Measurements from ENCODE around the gene NPPC.

GRCh38 chr2:231936491-231936890 is 10.3 kb upstream of the NPPC start:
- TF ChIP-seq CTCF (IDR thresholded peaks at IDR 0.05) = no peak
- no peak for TF ChIP-seq POLR2A (IDR thresholded peaks at IDR 0.05)
- no peak for TF ChIP-seq EP300 (IDR thresholded peaks at IDR 0.05)
- no peak for TF ChIP-seq POLR2AphosphoS5 (IDR thresholded peaks at IDR 0.05)
